GM12873 (cell line): ENCODE measurements around the gene PAX7.

Experiments used
- TF ChIP-seq, protein P1 (sequence below): IDR thresholded peaks from 2 replicates; pipeline ENCODE4 v1.5.1; 2012; ENCODE audit warnings: low read depth, mild to moderate bottlenecking, moderate library complexity, low read length, control low read depth; ENCODE audit not compliant: insufficient read depth; ENCODE audit errors: missing control alignments

PAX7 gene

GRCh38 chr1:18649693-18650370 is 19.2 kb downstream of the PAX7 start:
- TF ChIP-seq, protein P1, sequence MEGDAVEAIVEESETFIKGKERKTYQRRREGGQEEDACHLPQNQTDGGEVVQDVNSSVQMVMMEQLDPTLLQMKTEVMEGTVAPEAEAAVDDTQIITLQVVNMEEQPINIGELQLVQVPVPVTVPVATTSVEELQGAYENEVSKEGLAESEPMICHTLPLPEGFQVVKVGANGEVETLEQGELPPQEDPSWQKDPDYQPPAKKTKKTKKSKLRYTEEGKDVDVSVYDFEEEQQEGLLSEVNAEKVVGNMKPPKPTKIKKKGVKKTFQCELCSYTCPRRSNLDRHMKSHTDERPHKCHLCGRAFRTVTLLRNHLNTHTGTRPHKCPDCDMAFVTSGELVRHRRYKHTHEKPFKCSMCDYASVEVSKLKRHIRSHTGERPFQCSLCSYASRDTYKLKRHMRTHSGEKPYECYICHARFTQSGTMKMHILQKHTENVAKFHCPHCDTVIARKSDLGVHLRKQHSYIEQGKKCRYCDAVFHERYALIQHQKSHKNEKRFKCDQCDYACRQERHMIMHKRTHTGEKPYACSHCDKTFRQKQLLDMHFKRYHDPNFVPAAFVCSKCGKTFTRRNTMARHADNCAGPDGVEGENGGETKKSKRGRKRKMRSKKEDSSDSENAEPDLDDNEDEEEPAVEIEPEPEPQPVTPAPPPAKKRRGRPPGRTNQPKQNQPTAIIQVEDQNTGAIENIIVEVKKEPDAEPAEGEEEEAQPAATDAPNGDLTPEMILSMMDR: no peak

DNA sequence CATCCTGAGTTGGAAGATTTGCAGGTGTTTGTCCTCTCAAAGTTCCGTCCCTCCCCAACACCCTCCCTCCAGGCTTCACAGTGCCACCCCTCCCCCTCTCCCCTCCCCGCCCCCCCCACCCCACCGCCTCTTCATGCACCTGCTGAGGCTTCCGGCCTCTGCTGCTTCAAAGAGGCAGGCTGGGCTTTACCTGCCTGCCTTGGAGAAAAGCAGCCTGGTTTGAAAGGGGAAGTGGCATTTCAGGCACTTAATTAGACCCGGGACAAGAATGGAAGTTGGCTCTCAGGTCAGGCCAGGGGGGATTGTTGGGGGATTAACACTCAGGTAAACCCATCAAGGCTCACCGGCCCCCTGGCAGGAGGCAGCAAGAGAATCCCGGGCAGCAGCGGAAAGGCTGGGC is 21.1 kb downstream of the PAX7 start:
- TF ChIP-seq, protein P1: no peak

DNA sequence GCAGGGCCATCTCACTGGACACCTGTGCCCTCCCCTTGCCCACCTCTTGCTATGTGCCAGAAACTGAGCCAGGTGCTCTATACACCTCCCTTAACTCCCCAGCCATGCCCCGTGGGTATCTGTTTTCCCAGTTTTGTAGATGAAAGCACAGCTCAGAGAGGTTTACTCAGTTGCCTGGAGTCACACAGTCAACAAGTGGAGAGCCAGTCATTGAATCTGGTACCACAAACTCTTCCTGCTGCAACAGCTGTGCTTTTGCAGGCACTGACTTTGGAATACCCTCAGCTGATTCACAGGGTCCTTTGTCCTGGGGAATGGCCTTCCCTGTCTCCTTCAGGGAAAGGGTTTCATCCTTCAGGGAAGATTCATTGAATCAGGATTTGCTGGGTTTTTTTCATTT is 22.1 kb downstream of the PAX7 start:
- TF ChIP-seq, protein P1: no peak

- TF ChIP-seq, protein P1: no peak
These were observed 22.7 kb downstream of the PAX7 start for GRCh38 chr1:18653367-18653766.

DNA sequence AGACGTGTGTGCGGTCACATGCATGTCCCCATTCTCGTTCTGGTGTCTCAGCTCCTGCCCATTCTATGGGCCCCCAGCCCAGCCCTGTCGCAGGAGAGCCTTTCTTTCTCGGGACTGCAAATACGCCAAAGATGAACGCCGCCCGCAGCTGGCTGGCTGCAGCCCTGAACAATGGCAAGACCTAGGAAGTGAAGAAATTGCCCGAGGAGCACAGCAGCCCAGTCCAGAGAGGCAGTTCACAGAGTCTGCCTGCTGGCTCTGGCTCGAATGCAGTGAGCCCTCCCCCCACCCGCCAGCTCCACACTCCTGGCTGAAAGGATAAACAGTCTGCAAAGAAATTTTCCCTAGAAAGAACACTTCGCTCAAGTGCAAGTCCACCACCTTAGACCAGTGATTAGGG is 23.3 kb downstream of the PAX7 start:
- TF ChIP-seq, protein P1: no peak

GRCh38 chr1:18654599-18654998 is 24.0 kb downstream of the PAX7 start:
- TF ChIP-seq, protein P1: no peak

GRCh38 chr1:18657506-18658201 is 27.0 kb downstream of the PAX7 start:
- TF ChIP-seq, protein P1: no peak
